GM18517 (cell line): ENCODE measurements around the gene SLC24A3.
"Not testable (repeated sequence)": the region's sequence is repeated elsewhere in the genome, so short reads cannot be mapped to it uniquely, and the experiment has no call there.

Source experiments
- ATAC-seq: cut with Tn5 transposase; IDR thresholded peaks from one replicate; pipeline ENCODE4 v1.9.1; 2021; ENCODE audit warnings: mild to moderate bottlenecking, moderate library complexity; ENCODE audit not compliant: unreplicated experiment

The SLC24A3 gene

GRCh38 chr20:19727251-19727847, 514.9 kb downstream of the SLC24A3 start:
- no peak for ATAC-seq

GRCh38 chr20:19729672-19730071, 517.2 kb downstream of the SLC24A3 start:
- no peak for ATAC-seq

- ATAC-seq: no peak
Observed at GRCh38 chr20:19730706-19731105, 518.3 kb downstream of the SLC24A3 start.

GRCh38 chr20:19734811-19735210, 522.4 kb downstream of the SLC24A3 start:
- no peak for ATAC-seq

GRCh38 chr20:19735446-19735845, 523.0 kb downstream of the SLC24A3 start:
- no peak for ATAC-seq

GRCh38 chr20:19737025-19737424, 524.6 kb downstream of the SLC24A3 start:
- no peak for ATAC-seq

GRCh38 chr20:19738951-19739350, 526.5 kb downstream of the SLC24A3 start:
- no peak for ATAC-seq

GRCh38 chr20:19739351-19739750, 526.9 kb downstream of the SLC24A3 start:
- ATAC-seq: no peak

- ATAC-seq: no peak
Observed at GRCh38 chr20:19740512-19740911, 528.1 kb downstream of the SLC24A3 start.

- ATAC-seq: no peak
Observed at GRCh38 chr20:19741924-19742323, 529.5 kb downstream of the SLC24A3 start.

- ATAC-seq: no peak
Observed at GRCh38 chr20:19742974-19743639, 530.7 kb downstream of the SLC24A3 start.

- no peak for ATAC-seq
Observed at GRCh38 chr20:19743640-19743995, 531.2 kb downstream of the SLC24A3 start.

- no peak for ATAC-seq
Observed at GRCh38 chr20:19745106-19745505, 532.7 kb downstream of the SLC24A3 start.

- ATAC-seq: no peak
Observed at GRCh38 chr20:19745584-19745983, 533.1 kb downstream of the SLC24A3 start.

GRCh38 chr20:19746396-19746795, 534.0 kb downstream of the SLC24A3 start:
- ATAC-seq: no peak

GRCh38 chr20:19747903-19748302, 535.5 kb downstream of the SLC24A3 start:
- no peak for ATAC-seq

GRCh38 chr20:19748681-19749080, 536.2 kb downstream of the SLC24A3 start:
- ATAC-seq: no peak

GRCh38 chr20:19749618-19750071, 537.2 kb downstream of the SLC24A3 start:
- no peak for ATAC-seq

GRCh38 chr20:19750101-19750606, 537.7 kb downstream of the SLC24A3 start:
- ATAC-seq: no peak

- no peak for ATAC-seq
Observed at GRCh38 chr20:19750907-19751636, 538.6 kb downstream of the SLC24A3 start.

- not testable (repeated sequence) for ATAC-seq
Observed at GRCh38 chr20:19754201-19754600, 541.8 kb downstream of the SLC24A3 start.
